ENCODE measurements around the gene RAPGEF2. TPM values are rescaled to one million over a fixed set of nuclear protein-coding genes. Genes with fewer than 3 reads are reported as not detected.

Gene RAPGEF2
- total and polyA plus RNA-seq, 2 of the 8 experiments (the other 6 are each of a cell fraction or from before 2014, with no cell fraction given) = 24.4 to 48.6 TPM

DNA sequence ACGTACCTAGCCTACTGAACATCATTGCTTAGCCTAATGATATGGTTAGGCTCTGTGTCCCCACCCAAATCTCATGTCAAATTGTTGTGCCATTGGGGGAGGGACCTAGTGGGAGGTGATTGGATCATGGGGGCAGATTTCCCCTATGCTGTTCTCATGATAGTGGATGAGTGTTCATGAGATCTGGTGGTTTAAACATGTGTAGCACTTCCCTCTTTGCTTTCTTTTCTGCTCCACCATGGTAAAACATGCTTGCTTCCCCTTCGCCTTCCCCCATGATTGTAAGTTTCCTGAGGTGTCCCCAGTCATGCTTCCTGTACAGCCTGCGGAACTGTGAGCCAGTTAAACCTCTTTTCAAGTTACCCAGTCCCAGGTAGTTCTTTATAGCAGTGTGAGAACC is 102.6 kb downstream of the RAPGEF2 start:
- no peak overlapping the region for H3K9ac ChIP-seq (replicated peaks in 1 of 4; ENCODE audit: extremely low read depth in 1 of 4, low read depth in 3 of 4, low read length in 3 of 4)
- H2AK5ac ChIP-seq (ENCODE audit: low read depth, low read length) = no peak overlapping the region
- H3K56ac ChIP-seq (replicated peaks; ENCODE audit: insufficient read length, low read depth, low read length) = no peak overlapping the region
- H3K4me1 ChIP-seq (replicated peaks in 1 of 4; ENCODE audit: control insufficient read depth in 3 of 4, insufficient read depth in 4 of 4, low read length in 3 of 4) = peaks cover 0 to 5% (median 0%) of the 10 kb centered on the region in 4 experiments; a peak in 2 of 7 replicates
- DNase-seq (ENCODE audit: low read depth in 1 of 2, low spot score in 2 of 2) = no peak
- ChIA-PET POLR2A (ENCODE audit: partially characterized antibody) (no interaction called here), CTCF (ENCODE audit: partially characterized antibody) (no interaction called here)
- no peak overlapping the region for H4K8ac ChIP-seq (ENCODE audit: extremely low read depth, insufficient read depth, low read length)
- peaks cover 0 to 31% of the 10 kb centered on the region in 2 experiments; a peak in 3 of 4 replicates for H3K79me2 ChIP-seq (ENCODE audit: control insufficient read depth in 1 of 2, insufficient read depth in 2 of 2, low read length in 2 of 2)
- TF ChIP-seq ASH2L (IDR thresholded peaks at IDR 0.05; ENCODE audit: low read length) = no peak
- no peak for TF ChIP-seq SP4 (IDR thresholded peaks at IDR 0.05; ENCODE audit: low read length)
- no peak for TF ChIP-seq TEAD4 (IDR thresholded peaks at IDR 0.05; ENCODE audit: low read depth, low read length)
- TF ChIP-seq EGR1 (IDR thresholded peaks at IDR 0.05; ENCODE audit: borderline replicate concordance, low read depth, low read length) = no peak
- no peak for TF ChIP-seq SIX5 (IDR thresholded peaks at IDR 0.05; ENCODE audit: low read depth, low read length)
- no peak for TF ChIP-seq SUZ12 (IDR thresholded peaks at IDR 0.05; ENCODE audit: low read length)
- no peak for TF ChIP-seq KDM1A (IDR thresholded peaks at IDR 0.05; ENCODE audit: borderline replicate concordance, low read length)
- TF ChIP-seq JUN (IDR thresholded peaks at IDR 0.05; ENCODE audit: low read depth, low read length) = no peak
- TF ChIP-seq POLR2AphosphoS5 (IDR thresholded peaks at IDR 0.05; ENCODE audit: low read depth, low read length) = no peak
- H3K4ac ChIP-seq (replicated peaks; ENCODE audit: insufficient read length, low read depth, low read length) = no peak overlapping the region
- peaks cover 0 to 1% (median 0%) of the 10 kb centered on the region in 4 experiments; a peak in 1 of 7 replicates for H3K27me3 ChIP-seq (replicated peaks in 1 of 4; ENCODE audit: control insufficient read depth in 3 of 4, extremely low read depth in 1 of 4, insufficient read depth in 3 of 4, low read length in 3 of 4)
- H4K20me1 ChIP-seq (replicated peaks in 1 of 2; ENCODE audit: control insufficient read depth in 1 of 2, insufficient read depth in 2 of 2, low read length in 2 of 2) = peaks cover 0 to 1% of the 10 kb centered on the region in 2 experiments
- H4K91ac ChIP-seq (replicated peaks; ENCODE audit: insufficient read length, low read length) = no peak overlapping the region
- H2BK5ac ChIP-seq (ENCODE audit: low read depth, low read length) = no peak overlapping the region
- no peak overlapping the region for H3K23ac ChIP-seq (ENCODE audit: insufficient read length)
- no peak for FAIRE-seq
- H3K4me2 ChIP-seq (ENCODE audit: insufficient read depth in 1 of 2, low read depth in 2 of 2, low read length in 2 of 2) = no peak overlapping the region
- no peak overlapping the region for H4K5ac ChIP-seq (ENCODE audit: insufficient read length, low read depth, low read length)
- H3K4me3 ChIP-seq (ENCODE audit: extremely low read depth in 1 of 4, insufficient read depth in 2 of 4, low read depth in 3 of 4, low read length in 4 of 4) = no peak overlapping the region
- H3K27ac ChIP-seq (ENCODE audit: low read depth, low read length) = no peak overlapping the region
- no peak overlapping the region for H3K14ac ChIP-seq (ENCODE audit: insufficient read length)
- H2BK120ac ChIP-seq (replicated peaks; ENCODE audit: low read depth, low read length) = no peak overlapping the region
- no peaks in the 10 kb centered on the region; the same call in 1 of the 2 replicates for H3K79me1 ChIP-seq (ENCODE audit: low read depth, low read length)
- no peaks in the 10 kb centered on the region for H3K23me2 ChIP-seq (ENCODE audit: low read depth, low read length)
- no peak overlapping the region for H2BK15ac ChIP-seq (ENCODE audit: low read length)
- no peak overlapping the region for H2AFZ ChIP-seq (ENCODE audit: low read length)
- WGBS, 2 experiments (ENCODE audit: extremely low coverage in 1 of 2, insufficient coverage in 1 of 2, insufficient read length in 1 of 2, insufficient replicate concordance in 2 of 2, low coverage in 1 of 2, low lambda C conversion rate in 2 of 2, missing lambda C conversion rate in 1 of 2) = 85% methylated on average over 3 of the region's 3 CpGs; no CpG with 5 or more reads in 1 of the 2 experiments
- H2BK20ac ChIP-seq (ENCODE audit: low read length) = no peak overlapping the region
- H2BK12ac ChIP-seq (ENCODE audit: low read depth, low read length) = no peak overlapping the region
- no peak overlapping the region for H3K18ac ChIP-seq (ENCODE audit: extremely low read depth, low read length)
- no peaks in the 10 kb centered on the region for H3K9me3 ChIP-seq (ENCODE audit: insufficient read depth in 2 of 2, low read depth in 1 of 2, low read length in 1 of 2)
- no peaks in the 10 kb centered on the region for H3K36me3 ChIP-seq (ENCODE audit: control insufficient read depth in 2 of 4, insufficient read depth in 4 of 4, low read length in 3 of 4)

Measured in H1 (cell line).